Stimulated activated CD4-positive, alpha-beta T cell treated with anti-CD3 and anti-CD28 coated beads, Interleukin-1b, Interleukin-23, amount 100 ng/mL, for 4 hours (primary cell): ENCODE data around the gene TTC28.

Experiments used
- DNase-seq, 2 donors: peaks; one replicate each; pipeline ENCODE4 v3.0.0-alpha.2; 2020; ENCODE audit warnings: low read depth in 2 of 2

The TTC28 gene

DNA sequence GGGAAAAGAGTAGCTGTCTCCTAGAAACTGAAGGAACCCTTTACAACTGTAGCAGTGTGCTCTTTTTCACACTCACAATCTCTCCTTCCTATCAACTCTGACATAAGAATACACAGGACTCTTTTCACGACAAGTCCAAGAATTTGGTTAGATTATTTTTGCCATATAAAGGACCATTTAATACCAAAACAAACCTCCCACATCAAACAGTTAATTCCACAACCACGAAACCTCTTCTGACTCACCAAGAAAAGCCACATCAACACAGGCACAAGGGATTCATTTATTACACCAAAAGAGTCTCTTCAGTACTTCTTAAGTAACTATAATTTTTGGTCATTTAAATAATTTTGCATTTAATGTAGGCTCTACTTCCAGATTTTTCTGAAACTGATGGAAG lies 538.0 kb downstream of the TTC28 start:
- no peak for DNase-seq

DNA sequence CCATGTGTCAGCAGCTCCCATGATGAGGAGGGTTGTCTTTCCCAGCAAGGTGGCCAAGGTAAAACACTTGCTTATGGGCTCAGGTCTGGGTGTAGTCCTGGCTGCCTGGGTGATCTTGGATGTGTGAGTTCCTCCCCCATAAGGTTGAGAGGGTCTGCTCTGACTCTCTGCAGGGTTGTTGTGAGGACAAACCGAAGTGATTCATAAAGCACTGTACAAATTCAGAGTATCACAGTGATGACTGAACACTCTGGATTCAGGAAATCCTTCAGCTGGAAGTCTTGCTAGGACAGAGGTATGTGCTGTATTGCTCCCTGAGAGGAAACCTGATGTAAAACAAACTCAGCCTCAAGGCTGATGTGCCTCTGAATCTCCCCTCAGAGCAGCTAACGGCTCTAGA lies 539.7 kb downstream of the TTC28 start:
- no peak for DNase-seq

DNA sequence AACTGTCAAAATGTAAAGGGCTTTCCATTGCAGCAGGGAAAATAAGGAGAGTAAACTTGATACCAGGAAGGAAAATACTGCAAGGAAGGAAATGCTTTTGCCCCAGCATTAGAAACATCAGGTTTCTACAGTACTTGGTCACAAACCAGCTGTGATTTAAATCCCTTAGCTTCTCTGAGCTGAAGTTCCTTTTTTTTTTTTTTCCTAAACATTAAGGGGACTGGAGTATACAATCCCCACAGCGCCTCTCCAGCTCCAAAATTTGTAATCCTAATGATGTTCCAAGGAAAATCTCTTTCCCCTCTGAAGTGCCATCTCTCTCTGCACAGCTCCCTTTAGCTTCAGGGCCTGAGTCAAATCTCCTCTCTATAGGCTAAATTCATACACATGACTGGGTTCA lies 540.1 kb downstream of the TTC28 start:
- no peak for DNase-seq

DNA sequence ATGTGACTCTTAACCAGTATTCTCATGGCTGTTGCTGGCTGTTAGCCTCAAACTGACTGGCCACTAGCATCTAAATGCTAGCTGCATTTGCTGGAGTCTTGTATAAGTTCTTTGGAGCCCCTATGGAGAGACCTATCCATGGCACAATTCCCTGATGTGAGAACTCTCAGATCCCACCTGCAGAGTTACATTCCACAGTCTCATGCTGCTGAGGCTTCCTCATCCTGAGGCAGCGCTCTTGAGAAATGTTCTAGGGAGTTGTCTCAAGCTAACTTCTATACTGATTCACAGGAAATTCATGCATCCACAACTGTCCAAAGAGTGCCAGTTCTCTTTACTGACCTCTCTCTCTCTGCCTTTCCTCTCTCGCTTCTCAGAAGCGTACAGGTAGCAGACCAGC lies 542.6 kb downstream of the TTC28 start:
- DNase-seq: no peak

DNA sequence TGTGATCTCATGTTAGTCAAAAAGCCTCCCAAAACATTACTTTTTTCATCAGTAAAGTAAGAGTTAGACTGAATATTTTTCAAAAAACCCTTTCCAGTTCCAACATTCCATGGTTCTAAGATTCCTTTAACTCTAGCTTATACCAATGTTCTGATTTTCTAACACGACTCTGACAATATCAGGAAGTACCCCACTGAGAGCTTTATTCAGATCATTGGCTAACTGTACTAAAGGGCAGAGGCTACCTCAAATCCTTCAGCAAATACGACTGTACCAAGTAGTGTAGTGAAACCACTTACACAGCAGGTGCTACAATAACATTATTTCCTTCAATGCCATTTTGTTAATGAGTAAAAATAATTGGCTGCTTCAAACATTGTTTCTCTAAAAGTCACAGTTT lies 547.2 kb downstream of the TTC28 start:
- no peak for DNase-seq

DNA sequence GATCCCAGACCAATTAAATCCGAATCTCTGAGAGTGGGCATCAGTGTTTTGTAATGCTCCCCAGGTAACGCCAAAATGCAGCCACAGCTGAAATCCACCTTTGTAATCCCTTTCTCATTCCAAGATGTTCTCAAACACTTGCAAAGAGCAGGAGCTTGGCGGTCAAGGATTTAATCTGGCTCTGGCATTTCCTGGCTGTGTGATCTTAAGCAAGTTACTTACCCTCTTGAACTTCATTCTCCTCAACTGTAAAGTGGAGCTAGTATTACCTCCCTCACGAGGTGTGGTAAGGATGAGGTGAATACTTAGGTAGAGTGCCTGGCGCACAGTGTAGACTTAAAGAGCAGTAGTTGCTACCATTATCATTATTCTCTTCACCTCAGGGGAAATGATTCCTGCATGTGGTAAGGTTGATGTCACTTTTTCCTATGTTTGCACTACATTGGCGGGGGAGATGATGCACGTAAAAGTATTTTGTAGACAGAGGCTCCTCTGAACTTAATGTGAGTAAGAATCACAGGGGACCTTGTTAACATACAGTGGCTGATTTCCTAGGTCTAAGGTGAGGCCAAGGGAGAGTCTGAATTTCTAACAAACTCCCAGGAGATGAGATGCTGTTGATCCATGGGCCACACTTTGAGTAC lies 550.2 kb downstream of the TTC28 start:
- DNase-seq: no peak

DNA sequence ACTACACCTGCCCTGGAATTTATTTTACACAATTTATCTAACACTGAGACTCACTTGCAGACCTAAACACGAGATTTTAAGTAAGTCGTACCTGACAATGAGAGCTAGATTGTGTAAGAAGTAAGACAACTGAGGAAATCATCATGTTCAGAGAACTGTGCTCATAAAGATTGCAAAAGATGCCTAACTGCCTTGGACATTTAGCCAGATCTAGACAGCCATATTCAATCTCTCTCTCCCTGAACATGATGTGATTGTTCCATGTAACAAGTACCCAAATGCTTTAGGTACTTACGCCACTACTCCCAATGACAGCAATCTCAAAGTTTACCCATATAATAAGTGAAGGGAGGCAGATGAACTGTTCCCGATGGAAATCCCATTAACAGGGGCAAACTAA lies 550.8 kb downstream of the TTC28 start:
- no peak for DNase-seq

DNA sequence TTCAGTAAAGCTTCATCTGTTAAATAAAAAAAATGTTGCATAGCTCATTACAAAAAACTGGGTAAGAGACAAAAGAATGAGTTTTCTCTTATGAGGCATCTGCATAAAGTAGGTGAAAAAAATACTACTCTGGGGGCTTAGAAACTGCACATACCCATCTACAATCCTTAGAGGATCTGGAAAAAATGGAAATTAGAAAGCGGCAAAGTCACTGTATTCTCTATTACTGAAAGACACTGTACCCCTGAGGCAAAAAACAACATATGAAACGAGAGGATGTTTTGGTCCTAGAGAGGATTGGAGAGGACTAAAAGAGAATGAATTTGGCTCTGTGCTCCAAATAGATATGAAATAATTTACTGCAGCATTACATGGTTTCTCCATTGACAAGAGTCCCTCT lies 553.8 kb downstream of the TTC28 start:
- DNase-seq: no peak

DNA sequence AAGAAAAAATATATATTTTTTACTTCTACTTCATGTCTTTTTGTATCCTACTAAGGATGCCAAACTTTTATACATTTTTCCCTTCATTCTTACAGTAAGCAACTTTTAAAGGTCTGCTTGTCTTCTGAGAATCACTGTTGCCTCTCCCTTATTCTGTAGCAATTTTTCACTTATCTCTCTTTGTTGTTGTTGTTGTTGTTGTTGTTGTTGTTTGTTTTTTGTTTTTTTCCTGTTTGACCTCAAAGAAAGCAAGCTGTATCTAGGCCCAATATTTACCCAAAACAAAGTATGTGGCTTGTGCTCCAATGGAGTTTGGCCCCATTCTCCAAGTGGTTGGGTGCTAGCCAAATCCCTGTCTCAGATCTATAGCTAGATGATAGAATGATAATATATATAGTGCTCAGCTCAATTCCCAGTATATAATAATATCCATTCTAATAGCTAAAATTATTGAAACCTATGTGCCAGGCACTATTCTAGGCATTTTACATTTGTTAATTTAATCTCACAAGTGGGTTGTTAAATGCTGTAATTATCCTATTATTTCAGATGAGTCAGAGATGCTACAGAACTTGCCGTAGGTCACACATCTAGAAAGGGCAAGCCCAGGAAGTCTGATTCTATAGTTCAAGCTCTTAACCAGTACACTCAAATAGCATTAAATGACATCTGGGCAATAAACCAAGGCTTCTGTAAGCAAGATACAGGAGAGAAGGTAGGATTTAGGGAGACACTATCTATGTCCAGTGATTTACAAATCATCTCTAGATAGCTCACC lies 555.5 kb downstream of the TTC28 start:
- DNase-seq: no peak

DNA sequence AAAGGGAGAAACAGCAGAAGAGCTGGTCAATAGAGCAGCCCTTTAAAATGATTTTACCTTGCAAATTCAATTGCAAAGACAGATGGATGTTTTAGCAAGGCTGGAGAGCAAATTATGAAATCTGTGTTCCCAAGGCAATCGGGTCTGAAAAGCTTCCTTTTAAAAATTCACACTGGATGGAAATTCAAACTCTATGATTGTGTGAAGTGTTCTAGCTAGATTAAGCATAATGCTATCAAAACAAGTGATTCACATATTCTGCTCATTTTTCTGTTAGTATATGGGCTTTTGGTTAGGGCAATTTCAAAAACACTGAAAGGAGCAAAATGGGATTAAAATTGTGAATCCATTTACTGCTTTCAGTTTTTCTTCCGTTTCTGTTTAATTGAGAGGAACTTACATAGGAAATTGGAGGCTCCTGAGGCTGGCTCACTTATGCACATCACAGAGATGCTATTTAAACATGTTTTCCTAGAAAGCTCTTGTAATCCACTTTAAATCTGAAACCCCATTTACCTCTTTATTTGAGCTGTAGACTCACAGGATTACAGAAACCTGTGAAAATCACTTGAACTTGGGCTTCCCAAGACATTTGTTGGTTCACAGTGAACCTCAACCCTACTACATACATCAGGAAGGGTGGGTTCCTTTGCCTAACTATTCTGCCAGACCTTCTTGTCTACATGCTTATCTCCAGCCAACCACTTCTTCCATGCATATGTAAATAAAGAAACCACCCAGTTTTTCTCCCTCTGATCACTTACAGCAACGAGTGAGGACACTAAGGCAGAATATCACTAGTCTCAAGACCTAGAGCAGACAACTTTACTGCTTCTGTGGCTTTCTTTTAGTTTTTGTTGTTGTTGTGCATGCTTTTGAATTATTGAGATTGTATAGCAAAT lies 558.7 kb downstream of the TTC28 start:
- DNase-seq: no peak

DNA sequence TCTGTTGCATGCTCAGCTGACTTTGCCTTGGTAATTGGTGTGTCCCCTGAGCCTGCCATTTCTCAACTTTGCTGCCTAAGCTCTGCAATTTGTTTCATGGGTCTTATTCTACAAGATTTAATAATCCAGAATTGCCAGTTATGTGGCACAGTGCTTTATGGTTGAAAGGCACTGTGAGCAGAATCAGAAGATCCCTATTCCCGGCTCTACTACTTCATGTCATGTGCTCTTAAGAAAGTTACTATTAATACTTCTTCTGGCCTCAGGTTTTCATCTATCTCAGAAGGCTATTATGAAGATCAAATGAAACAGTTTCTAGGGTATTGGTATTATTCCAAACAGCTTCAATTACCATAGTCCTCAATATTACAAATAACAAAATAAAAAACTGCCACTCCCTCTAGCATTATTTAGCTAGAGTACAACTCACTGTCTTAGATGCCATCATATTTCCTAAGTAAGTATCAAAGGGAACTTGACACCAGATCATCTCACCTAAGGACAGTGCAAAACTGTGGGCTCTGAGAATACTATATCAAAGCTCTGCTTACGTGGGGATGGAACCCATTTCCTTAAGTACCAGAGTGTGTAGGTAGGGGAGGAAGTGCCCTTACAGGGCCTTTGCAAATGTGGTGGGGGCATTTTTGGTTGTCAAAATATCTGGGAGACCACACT lies 560.5 kb downstream of the TTC28 start:
- no peak for DNase-seq

DNA sequence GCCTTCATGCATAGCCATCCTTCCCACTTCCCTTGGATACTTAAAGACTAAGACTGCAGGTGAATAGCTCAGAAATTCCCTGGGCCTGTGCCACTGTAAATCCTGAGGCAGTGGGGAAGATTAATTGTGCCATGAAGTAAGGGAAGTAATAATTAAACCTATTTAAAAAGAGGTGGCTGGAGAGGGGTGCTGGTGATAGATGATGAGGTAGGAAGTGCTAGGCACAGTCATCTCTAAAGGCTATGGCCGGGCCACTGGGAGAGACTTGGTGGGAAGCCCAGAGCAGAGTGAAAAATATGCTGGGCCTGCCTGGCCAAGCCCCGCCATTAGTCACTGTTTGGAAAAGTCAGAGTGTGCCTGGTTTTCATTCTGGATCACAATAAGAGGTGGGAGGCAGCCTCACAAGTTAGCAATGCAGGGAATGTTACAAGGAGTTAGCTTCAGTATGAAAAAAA lies 563.4 kb downstream of the TTC28 start:
- DNase-seq: no peak

DNA sequence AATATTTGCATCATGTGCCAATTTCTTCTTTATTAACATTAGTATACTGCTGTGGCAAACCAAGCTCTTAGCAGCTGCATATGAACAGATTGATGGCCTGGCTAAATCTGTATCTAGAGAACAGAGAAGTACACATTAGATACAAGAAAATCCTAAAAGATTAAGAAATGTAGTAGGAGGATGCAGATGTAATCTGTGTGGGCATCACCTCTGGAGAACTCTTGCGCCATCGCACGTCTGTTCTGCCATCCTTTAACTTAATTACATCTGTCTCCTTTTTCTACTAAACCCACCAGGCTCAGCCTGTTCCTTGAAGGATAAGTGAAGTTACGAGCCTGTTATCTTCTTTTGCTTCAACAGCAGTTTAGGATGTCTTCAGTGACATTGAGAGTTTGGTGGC lies 564.2 kb downstream of the TTC28 start:
- DNase-seq: no peak

DNA sequence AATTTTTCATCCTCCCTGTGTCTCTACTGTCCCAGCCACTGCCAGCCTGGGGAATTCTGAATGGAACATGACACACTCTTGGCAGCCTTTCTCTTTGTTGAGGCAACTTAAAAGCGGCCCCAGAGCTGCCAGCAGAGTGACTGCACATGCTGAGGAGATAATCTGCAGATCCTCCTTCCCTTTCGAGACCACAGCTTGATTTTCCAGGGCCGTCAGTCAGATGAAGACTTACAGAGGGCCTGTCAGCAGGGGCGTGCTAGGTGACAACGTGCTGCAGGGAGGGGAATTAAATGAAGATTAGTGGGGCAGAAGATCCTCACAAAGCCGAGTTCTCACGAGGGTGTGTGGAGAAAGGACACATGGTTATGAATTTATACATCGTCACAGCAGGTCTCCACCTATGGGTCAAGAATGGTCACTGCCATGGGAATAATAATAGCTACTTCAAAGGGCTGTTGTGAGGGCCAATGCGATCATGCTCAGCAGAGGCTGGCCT lies 567.0 kb downstream of the TTC28 start:
- no peak for DNase-seq

DNA sequence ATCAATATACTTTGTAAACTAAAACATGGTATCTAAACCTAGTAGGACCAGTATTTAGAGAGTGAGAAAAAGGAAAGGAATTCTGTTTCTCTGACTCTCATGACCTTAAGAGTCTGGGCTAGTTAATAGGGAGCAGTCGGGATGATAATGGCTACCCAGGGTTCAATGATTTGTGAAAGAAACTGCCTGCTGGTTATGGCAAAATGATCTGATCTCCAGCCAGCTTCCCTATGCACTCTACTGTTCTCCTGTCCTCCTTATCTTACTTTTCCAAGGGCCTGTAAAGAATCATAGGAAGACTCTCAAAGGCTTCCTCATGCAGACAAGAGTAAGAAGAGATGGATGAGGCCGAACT lies 567.5 kb downstream of the TTC28 start:
- no peak for DNase-seq

DNA sequence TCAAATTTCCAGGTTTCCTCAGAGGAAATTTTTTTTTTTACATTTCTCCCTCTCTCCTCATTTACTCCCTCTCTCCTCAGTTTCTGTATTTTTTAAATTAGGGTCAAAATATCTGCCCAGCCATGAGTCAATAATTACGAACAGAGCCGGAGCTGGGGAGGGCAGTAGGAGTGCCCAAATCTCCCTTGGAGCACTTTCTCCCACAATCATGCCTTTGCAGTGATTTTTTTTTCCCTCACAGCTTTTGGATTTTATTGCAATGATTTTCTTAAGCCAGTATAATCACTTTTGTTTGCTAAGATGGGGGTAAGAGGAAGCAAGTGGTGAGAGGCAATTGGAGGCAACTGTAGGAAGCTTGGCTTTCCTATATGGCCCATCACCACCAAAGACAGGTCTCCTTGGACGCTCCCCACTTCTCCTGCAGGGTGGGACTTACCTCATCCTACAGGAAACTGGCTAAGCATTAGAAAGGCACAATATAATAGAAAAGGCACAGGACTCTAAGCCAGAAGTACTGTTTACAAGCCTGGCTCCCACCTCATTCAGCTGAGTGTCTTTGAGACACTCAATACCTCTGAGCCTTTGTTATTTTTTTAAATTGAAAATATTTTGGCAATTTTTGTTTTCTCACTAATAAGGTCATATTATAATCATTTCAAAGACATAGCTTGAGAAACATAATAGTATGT lies 568.0 kb downstream of the TTC28 start:
- no peak for DNase-seq

DNA sequence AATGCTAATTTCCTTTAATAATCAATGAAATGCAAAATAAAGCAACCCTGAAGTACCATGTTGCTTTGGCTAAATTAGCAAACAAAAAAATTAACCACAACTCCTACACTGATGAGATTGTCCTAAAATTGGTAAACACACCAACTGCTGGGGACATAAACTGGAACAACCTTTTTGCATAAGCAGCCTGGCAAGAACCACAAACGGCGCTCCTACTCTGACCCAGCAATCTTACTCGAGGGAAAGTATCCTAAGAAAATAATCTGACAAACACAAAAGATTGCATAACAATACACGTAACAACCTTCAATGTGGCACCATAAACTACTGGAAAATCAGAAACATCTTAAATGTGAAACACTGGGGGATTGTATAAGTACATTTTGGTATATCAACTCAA lies 570.8 kb downstream of the TTC28 start:
- no peak for DNase-seq

DNA sequence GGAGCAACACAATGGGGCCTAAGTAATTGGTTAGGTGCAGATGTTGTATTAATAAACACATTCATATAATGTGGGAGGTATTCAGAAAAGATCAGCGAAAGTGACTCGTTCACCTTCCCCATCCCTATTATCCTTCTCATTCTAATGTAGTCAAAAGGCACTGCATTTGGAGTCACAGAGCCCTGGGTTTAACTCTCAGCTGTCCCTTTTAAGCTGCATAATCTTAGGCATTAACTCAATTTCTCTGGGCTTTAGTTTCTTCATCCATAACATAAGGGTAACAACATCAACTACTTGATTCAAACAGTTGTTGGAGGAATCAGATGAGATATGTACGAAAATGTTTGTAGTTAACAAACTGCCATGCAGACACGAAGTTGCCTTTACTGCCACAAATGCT lies 573.0 kb downstream of the TTC28 start:
- DNase-seq: no peak

DNA sequence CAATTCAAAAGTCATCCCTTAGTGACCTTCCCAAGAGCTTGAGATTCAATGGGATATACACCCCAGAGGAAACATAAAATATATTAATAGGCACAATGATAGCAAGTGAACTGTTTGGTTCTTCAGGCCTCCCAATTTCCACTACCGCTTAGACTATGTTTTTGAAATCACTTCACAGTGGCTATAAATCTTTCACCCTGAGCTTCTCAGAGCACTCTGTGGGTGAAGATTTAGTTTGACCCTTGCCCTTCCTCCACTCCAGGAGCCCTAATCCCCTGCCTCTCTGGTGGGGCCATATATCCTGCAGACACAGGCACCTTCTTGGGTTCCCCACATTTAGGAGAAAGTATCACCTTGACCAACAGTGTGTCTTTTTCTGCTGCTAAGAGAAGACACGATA lies 573.7 kb downstream of the TTC28 start:
- DNase-seq: no peak

DNA sequence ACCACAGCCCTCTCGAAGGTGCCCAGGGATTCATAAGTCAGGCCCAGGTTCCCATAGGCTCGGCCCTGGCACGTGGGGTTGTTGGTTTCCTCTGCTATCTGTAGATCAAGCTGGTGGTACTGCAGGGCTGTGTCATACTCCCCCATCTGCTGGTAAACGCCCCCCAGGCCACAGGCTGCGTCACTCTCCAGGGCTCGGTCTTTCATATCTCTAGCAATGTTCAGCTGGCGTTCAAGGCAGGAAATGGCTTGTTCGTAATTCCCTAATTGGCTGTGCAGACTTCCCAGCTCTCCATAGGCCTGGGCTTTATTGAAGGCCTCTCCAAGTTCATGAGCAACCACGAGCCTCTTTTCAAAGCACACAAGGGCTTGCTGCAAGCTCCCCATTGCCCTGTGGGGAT lies 574.2 kb downstream of the TTC28 start:
- no peak for DNase-seq

DNA sequence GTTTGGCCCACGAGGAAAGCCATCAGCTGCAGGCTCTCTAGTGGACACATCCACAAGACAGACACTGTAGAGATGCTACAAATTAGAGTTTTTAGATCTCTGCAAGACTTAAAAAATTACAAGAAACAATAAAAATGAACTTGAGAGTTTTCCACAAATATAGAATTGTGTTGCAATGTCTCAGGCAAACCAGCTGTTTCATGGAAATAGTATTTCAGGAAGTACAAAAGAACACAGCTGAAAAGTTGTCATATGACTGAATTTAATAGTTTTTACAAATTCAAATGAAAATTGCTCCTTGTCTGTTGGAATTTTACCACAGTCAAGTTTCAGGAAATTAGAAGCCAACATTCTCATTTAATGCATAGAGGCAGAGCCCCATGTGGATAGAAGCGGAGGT lies 576.0 kb downstream of the TTC28 start:
- DNase-seq: no peak
